Measurements from ENCODE around the gene SPATA32.
A peak's percentile ranks its signal among the peaks of the same experiment; 100 is the strongest.

SPATA32 gene

DNA sequence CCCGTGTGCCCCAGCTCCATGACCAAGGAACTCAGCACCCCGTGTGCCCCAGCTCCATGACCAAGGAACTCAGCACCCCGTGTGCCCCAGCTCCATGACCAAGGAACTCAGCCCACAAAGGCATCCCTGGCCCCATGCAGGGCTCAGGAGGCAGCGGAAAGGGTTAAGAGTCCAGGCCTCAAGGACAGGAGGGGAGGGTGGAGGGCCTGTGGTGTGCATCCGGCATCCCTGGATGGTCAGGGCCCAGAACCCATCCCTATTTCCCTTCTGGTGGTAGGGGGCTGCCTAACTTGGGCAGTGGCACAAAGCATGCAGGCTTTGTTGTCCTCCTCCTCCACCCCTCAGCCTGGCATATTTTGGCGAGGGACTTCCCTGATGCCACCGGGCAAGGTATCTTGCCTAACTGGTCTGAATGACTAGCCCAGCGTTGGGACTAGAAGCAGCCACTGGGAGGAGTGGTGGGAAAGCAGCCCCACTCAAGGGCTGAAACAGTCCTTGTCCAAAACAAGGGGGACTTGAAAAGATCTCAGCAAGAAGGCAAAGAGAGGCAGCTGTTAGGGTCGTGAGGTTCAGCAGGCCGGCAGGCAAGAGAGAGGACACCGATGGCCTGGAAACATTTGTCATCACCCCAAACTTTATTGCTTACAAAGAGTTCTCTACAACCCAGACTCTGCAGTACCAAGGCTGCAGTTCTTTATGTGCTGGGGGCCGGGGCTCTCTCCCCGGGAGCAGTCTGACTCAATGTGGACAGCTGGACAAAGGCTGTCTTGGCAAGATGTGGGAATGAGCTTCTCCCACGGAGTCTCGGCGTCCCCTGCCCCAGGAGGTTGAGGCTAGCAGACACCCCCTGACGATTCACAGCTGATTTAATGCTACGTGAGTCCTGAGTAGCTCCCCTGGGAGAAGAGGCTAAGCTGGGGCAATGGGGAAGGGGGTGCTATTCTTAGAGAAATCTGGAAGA lies 902 bp upstream of the SPATA32 start:
- DNase-seq (no peak), ATAC-seq (ENCODE audit: insufficient read depth, low read depth) (no peak; the same call in 2 of the 3 replicates)
- TF ChIP-seq EZH2 (IDR thresholded peaks at IDR 0.05; ENCODE audit: borderline replicate concordance, low read depth, low read length, severe bottlenecking), result no peak
- TF ChIP-seq, protein P1, sequence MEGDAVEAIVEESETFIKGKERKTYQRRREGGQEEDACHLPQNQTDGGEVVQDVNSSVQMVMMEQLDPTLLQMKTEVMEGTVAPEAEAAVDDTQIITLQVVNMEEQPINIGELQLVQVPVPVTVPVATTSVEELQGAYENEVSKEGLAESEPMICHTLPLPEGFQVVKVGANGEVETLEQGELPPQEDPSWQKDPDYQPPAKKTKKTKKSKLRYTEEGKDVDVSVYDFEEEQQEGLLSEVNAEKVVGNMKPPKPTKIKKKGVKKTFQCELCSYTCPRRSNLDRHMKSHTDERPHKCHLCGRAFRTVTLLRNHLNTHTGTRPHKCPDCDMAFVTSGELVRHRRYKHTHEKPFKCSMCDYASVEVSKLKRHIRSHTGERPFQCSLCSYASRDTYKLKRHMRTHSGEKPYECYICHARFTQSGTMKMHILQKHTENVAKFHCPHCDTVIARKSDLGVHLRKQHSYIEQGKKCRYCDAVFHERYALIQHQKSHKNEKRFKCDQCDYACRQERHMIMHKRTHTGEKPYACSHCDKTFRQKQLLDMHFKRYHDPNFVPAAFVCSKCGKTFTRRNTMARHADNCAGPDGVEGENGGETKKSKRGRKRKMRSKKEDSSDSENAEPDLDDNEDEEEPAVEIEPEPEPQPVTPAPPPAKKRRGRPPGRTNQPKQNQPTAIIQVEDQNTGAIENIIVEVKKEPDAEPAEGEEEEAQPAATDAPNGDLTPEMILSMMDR (IDR thresholded peaks at IDR 0.05; ENCODE audit: borderline replicate concordance, extremely low read depth, low read length, poor library complexity, severe bottlenecking), result no peak
- Histone ChIP-seq H2AFZ (ENCODE audit: low read depth, low read length) (no peak overlapping the region), H3K79me2 (ENCODE audit: insufficient read depth, low read length) (no peaks in the 10 kb centered on the region), H3K27me3 (ENCODE audit: insufficient read depth, low read length, poor library complexity) (no peaks in the 10 kb centered on the region), H3K4me1 (ENCODE audit: insufficient read depth, low read length) (peaks cover 7% of the 10 kb centered on the region), H3K4me2 (ENCODE audit: insufficient read depth, low read length) (peak overlapping the region; percentile 47; the same call in 1 of the 2 replicates), H3K9ac (ENCODE audit: low read depth, low read length) (peak overlapping the region; percentile 26; the same call in 1 of the 2 replicates), H4K20me1 (ENCODE audit: insufficient read depth, low read length) (no peaks in the 10 kb centered on the region), H3K9me3 (ENCODE audit: insufficient read depth, low read length, severe bottlenecking) (no peaks in the 10 kb centered on the region), H3K4me3 (ENCODE audit: low read depth in 1 of 2, low read length in 2 of 2) (peak overlapping the region in 1 of 2 experiments; percentile 39; a peak in 1 of 4 replicates), H3K36me3 (ENCODE audit: insufficient read depth, low read length) (peaks cover 49% of the 10 kb centered on the region), H3K27ac (ENCODE audit: low read length) (no peak overlapping the region)

DNA sequence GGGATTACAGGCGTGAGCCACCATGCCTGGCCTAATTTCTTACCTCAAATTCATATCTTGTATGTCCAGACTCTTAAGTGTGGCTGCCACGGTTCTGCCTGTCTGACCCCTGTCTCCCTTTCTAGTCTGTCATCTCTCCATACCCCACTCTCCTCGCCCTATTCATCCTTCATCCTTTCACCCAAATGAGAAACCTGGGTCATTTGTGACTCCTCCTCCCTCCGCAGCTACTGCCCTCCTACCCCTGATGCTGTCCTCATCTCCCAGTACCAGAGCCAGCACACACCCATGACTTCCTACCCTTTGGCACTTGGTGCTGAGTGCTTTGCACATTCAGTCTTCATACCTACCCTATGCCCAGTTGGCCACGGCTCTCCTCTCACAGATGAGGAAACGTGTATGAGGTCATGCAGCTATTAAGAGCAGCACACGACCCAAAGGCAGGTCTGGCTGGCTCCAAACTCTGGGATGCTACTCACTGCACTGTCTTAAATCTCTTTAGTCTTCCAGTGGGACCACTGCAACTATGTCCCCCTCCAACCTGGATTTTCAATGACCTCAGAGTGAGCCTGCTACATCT lies 1.6 kb downstream of the SPATA32 start:
- Histone ChIP-seq H3K27ac (ENCODE audit: low read length) (no peak overlapping the region), H4K20me1 (ENCODE audit: insufficient read depth, low read length) (no peaks in the 10 kb centered on the region), H3K4me1 (ENCODE audit: insufficient read depth, low read length) (peaks cover 24% of the 10 kb centered on the region), H3K4me2 (ENCODE audit: insufficient read depth, low read length) (no peak overlapping the region), H3K9ac (ENCODE audit: low read depth, low read length) (no peak overlapping the region), H3K27me3 (ENCODE audit: insufficient read depth, low read length, poor library complexity) (no peaks in the 10 kb centered on the region), H3K4me3 (ENCODE audit: low read depth in 1 of 2, low read length in 2 of 2) (no peak overlapping the region), H3K79me2 (ENCODE audit: insufficient read depth, low read length) (no peaks in the 10 kb centered on the region), H3K9me3 (ENCODE audit: insufficient read depth, low read length, severe bottlenecking) (no peaks in the 10 kb centered on the region), H2AFZ (ENCODE audit: low read depth, low read length) (no peak overlapping the region), H3K36me3 (ENCODE audit: insufficient read depth, low read length) (peaks cover 26% of the 10 kb centered on the region)
- ATAC-seq (ENCODE audit: insufficient read depth, low read depth), result no peak
- TF ChIP-seq EZH2 (IDR thresholded peaks at IDR 0.05; ENCODE audit: borderline replicate concordance, low read depth, low read length, severe bottlenecking), result no peak
- no peak for DNase-seq

DNA sequence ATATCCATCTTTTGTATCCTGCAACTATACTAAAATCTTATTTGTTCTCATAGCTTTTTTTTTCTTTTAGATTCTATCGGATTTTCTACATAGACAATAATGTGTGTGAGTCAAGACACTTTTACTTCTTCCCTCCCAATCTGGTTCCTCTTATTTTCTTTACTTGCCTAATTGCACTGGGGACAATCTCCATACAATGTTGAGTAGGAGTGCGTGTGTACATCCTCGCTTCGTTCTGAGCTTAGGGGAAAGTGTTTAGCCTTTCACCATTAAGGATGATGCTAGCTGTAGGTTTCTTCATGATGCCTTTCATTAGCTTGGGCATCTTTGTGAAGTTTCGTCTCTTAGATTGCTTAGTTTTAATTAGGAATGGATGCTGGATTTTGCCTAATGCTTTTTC lies 2.9 kb downstream of the SPATA32 start:
- ATAC-seq (ENCODE audit: insufficient read depth, low read depth) (no peak), DNase-seq (no peak)
- no peak overlapping the region for H3K9ac ChIP-seq (ENCODE audit: low read depth, low read length)
- no peaks in the 10 kb centered on the region for H3K27me3 ChIP-seq (ENCODE audit: insufficient read depth, low read length, poor library complexity)
- H3K9me3 ChIP-seq (ENCODE audit: insufficient read depth, low read length, severe bottlenecking), result no peaks in the 10 kb centered on the region
- TF ChIP-seq, protein P1 (IDR thresholded peaks at IDR 0.05; ENCODE audit: borderline replicate concordance, extremely low read depth, low read length, poor library complexity, severe bottlenecking), result no peak
- no peak for TF ChIP-seq EZH2 (IDR thresholded peaks at IDR 0.05; ENCODE audit: borderline replicate concordance, low read depth, low read length, severe bottlenecking)
- no peak overlapping the region for H3K4me3 ChIP-seq (ENCODE audit: low read depth in 1 of 2, low read length in 2 of 2)
- no peak overlapping the region for H2AFZ ChIP-seq (ENCODE audit: low read depth, low read length)
- no peak overlapping the region for H3K27ac ChIP-seq (ENCODE audit: low read length)
- H3K79me2 ChIP-seq (ENCODE audit: insufficient read depth, low read length), result no peaks in the 10 kb centered on the region
- peaks cover 13% of the 10 kb centered on the region for H3K36me3 ChIP-seq (ENCODE audit: insufficient read depth, low read length)
- H3K4me2 ChIP-seq (ENCODE audit: insufficient read depth, low read length), result no peak overlapping the region
- H4K20me1 ChIP-seq (ENCODE audit: insufficient read depth, low read length), result no peaks in the 10 kb centered on the region
- H3K4me1 ChIP-seq (ENCODE audit: insufficient read depth, low read length), result peaks cover 25% of the 10 kb centered on the region

DNA sequence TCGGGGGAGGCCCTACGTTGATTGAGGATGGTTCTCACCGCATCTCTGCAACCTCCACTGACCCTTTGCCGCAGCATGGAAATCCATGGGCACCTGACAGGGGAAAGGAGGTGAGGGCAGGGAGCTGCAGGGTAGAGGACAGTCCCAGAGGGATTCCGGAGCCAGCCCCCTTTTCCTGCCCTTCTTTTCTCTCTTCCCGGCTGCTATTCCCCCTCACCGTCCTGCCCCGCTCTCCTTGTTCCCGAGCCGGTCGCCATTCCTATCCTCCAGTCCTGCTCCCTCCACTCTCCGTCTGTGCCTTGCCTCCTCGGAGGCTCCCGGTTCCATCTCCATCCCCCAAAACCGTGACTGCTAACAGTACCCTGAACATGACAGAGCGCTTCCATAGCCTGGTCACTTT lies 4.8 kb downstream of the SPATA32 start:
- no peak overlapping the region for H3K27ac ChIP-seq (ENCODE audit: low read length)
- DNase-seq (no peak), ATAC-seq (ENCODE audit: insufficient read depth, low read depth) (no peak)
- H2AFZ ChIP-seq (ENCODE audit: low read depth, low read length), result no peak overlapping the region
- no peaks in the 10 kb centered on the region for H3K27me3 ChIP-seq (ENCODE audit: insufficient read depth, low read length, poor library complexity)
- no peak overlapping the region for H3K4me2 ChIP-seq (ENCODE audit: insufficient read depth, low read length)
- H3K36me3 ChIP-seq (ENCODE audit: insufficient read depth, low read length), result no peaks in the 10 kb centered on the region
- peaks cover 17% of the 10 kb centered on the region for H3K4me1 ChIP-seq (ENCODE audit: insufficient read depth, low read length)
- no peak overlapping the region for H3K9ac ChIP-seq (ENCODE audit: low read depth, low read length)
- H3K79me2 ChIP-seq (ENCODE audit: insufficient read depth, low read length), result no peaks in the 10 kb centered on the region
- no peaks in the 10 kb centered on the region for H4K20me1 ChIP-seq (ENCODE audit: insufficient read depth, low read length)
- no peak for TF ChIP-seq EZH2 (IDR thresholded peaks at IDR 0.05; ENCODE audit: borderline replicate concordance, low read depth, low read length, severe bottlenecking)
- TF ChIP-seq, protein P1 (IDR thresholded peaks at IDR 0.05; ENCODE audit: borderline replicate concordance, extremely low read depth, low read length, poor library complexity, severe bottlenecking), result no peak
- H3K9me3 ChIP-seq (ENCODE audit: insufficient read depth, low read length, severe bottlenecking), result no peaks in the 10 kb centered on the region
- no peak overlapping the region for H3K4me3 ChIP-seq (ENCODE audit: low read depth in 1 of 2, low read length in 2 of 2)

Measured in DND-41 (cell line).